SK-N-SH treated with all-trans-retinoic acid at 6 μM for 48 hours (cell line): ENCODE measurements around the gene RPL18.

Experiments used
- ATAC-seq: fragments of 200-7000 bp; cut with Tn5 transposase; 3 replicates; pipeline ENCODE4 v1.9.1; 2020; ENCODE audit warnings: mild to moderate bottlenecking, moderate library complexity
- ARNTL ChIP-seq: fragments of 450-650 bp; formaldehyde crosslinking; IDR thresholded peaks from 2 replicates; pipeline ENCODE4 v1.5.0; 2020; ENCODE audit warnings: low read depth, mild to moderate bottlenecking, moderate library complexity, borderline replicate concordance
- CREB5 ChIP-seq: fragments of 250-450 bp; sonication (Bioruptor Pico); IDR thresholded peaks from 2 replicates; pipeline ENCODE4 v1.5.1; 2020; ENCODE audit warnings: low read depth, mild to moderate bottlenecking, moderate library complexity
- CSDC2 ChIP-seq: fragments of 250-450 bp; sonication (Bioruptor Pico); IDR thresholded peaks from 2 replicates; pipeline ENCODE4 v1.5.0; 2020; ENCODE audit warnings: mild to moderate bottlenecking, moderate library complexity
- CSRNP3 ChIP-seq: fragments of 250-450 bp; sonication (Bioruptor Pico); IDR thresholded peaks from 2 replicates; pipeline ENCODE4 v1.5.1; 2021; ENCODE audit warnings: mild to moderate bottlenecking, moderate library complexity
- GLIS3 ChIP-seq: fragments of 250-450 bp; sonication (Bioruptor Pico); IDR thresholded peaks from 2 replicates; pipeline ENCODE4 v1.5.0; 2020; ENCODE audit warnings: mild to moderate bottlenecking, moderate library complexity
- ISL1 ChIP-seq: fragments of 250-450 bp; sonication (Bioruptor Pico); IDR thresholded peaks from 2 replicates; pipeline ENCODE4 v2.1.2; 2022; ENCODE audit warnings: mild to moderate bottlenecking, moderate library complexity
- PATZ1 ChIP-seq: fragments of 250-450 bp; sonication (Bioruptor Pico); IDR thresholded peaks from 2 replicates; pipeline ENCODE4 v1.8.0; 2020; ENCODE audit warnings: mild to moderate bottlenecking, moderate library complexity, borderline replicate concordance
- POU6F1 ChIP-seq: fragments of 250-450 bp; sonication (Bioruptor Pico); IDR thresholded peaks from 2 replicates; pipeline ENCODE4 v1.8.0; 2021; ENCODE audit warnings: low read depth, mild to moderate bottlenecking, moderate library complexity, borderline replicate concordance
- PPARA ChIP-seq: fragments of 250-450 bp; sonication (Bioruptor Pico); IDR thresholded peaks from 2 replicates; pipeline ENCODE4 v1.5.0; 2020; ENCODE audit warnings: mild to moderate bottlenecking, borderline replicate concordance
- RARB ChIP-seq: fragments of 250-450 bp; sonication (Bioruptor Pico); IDR thresholded peaks from 2 replicates; pipeline ENCODE4 v1.8.0; 2021; ENCODE audit warnings: mild to moderate bottlenecking, moderate library complexity
- SNAI2 ChIP-seq: fragments of 250-450 bp; sonication (Bioruptor Pico); IDR thresholded peaks from 2 replicates; pipeline ENCODE4 v1.5.0; 2020; ENCODE audit warnings: mild to moderate bottlenecking, moderate library complexity
- TSHZ2 ChIP-seq: fragments of 250-450 bp; sonication (Bioruptor Pico); IDR thresholded peaks from 2 replicates; pipeline ENCODE4 v1.5.0; 2020; ENCODE audit warnings: mild to moderate bottlenecking, moderate library complexity
- ZFP3 ChIP-seq: fragments of 250-450 bp; sonication (Bioruptor Pico); IDR thresholded peaks from 2 replicates; pipeline ENCODE4 v1.5.0; 2020; ENCODE audit warnings: mild to moderate bottlenecking, moderate library complexity
- ZFP30 ChIP-seq: fragments of 450-650 bp; formaldehyde crosslinking; IDR thresholded peaks from 2 replicates; pipeline ENCODE4 v1.5.0; 2022; ENCODE audit warnings: mild to moderate bottlenecking, moderate library complexity
- ZNF565 ChIP-seq: fragments of 450-650 bp; formaldehyde crosslinking; conservative IDR thresholded peaks from 2 replicates; pipeline ENCODE4 v1.5.0; 2020; ENCODE audit warnings: low read depth, mild to moderate bottlenecking, moderate library complexity
- ZNF70 ChIP-seq: fragments of 450-650 bp; formaldehyde crosslinking; IDR thresholded peaks from 2 replicates; pipeline ENCODE4 v1.5.0; 2020; ENCODE audit warnings: mild to moderate bottlenecking, moderate library complexity
- ZNF8 ChIP-seq: fragments of 450-650 bp; formaldehyde crosslinking; IDR thresholded peaks from 2 replicates; pipeline ENCODE4 v1.5.0; 2020; ENCODE audit warnings: mild to moderate bottlenecking, moderate library complexity

RPL18 gene

GRCh38 chr19:48596679-48597465 lies 22.1 kb downstream of the RPL18 start:
- no peak for ATAC-seq

GRCh38 chr19:48596237-48596636 lies 22.7 kb downstream of the RPL18 start:
- no peak for ATAC-seq
- no peak for TF ChIP-seq PPARA (CRISPR knock-in tag)
- TF ChIP-seq CREB5 (CRISPR knock-in tag), result no peak
- TF ChIP-seq RARB (CRISPR knock-in tag), result no peak
- TF ChIP-seq CSDC2 (CRISPR knock-in tag), result no peak

More at GRCh38 chr19:48596679-48597465, 22.1 kb downstream of the RPL18 start:
- TF ChIP-seq SNAI2 (no peak), ZFP3 (no peak), ZNF70 (CRISPR knock-in tag) (no peak), ARNTL (CRISPR knock-in tag) (no peak), POU6F1 (CRISPR knock-in tag) (no peak), GLIS3 (no peak), ZFP30 (no peak), PPARA (CRISPR knock-in tag) (no peak)

- ATAC-seq, result no peak
- TF ChIP-seq PATZ1 (CRISPR knock-in tag) (no peak), ISL1 (CRISPR knock-in tag) (no peak), CREB5 (CRISPR knock-in tag) (no peak), CSRNP3 (CRISPR knock-in tag) (no peak), ZFP3 (no peak), ZNF8 (CRISPR knock-in tag) (no peak), TSHZ2 (CRISPR knock-in tag) (no peak), ZNF565 (CRISPR knock-in tag) (no peak)
These were observed 23.1 kb downstream of the RPL18 start for GRCh38 chr19:48595833-48596232.

- TF ChIP-seq ZFP30, result no peak
- no peak for ATAC-seq
These were observed 23.8 kb downstream of the RPL18 start for GRCh38 chr19:48595171-48595570.
